Transverse colon (tissue), 4 donors: ENCODE measurements around the gene PCDHGA3.
"Not testable (repeated sequence)": the region's sequence is repeated elsewhere in the genome, so short reads cannot be mapped to it uniquely, and the experiment has no call there.

ENCODE experiments used
- POLR2AphosphoS5 ChIP-seq, 3 donors: sonication (generic); formaldehyde crosslinking; IDR thresholded peaks; one replicate each; pipeline ENCODE4 v1.6.1; 2016; ENCODE audit warnings: antibody characterized with exemption in 3 of 3
- TF ChIP-seq, protein P1 (sequence below), 5 experiments: fragments of 200-600 bp in 3 of 5; fragments of 450-650 bp in 2 of 5; sonication (generic) in 3 of 5; IDR thresholded peaks; 1 replicate in 2 of 5; 2 replicates in 3 of 5; pipeline ENCODE4 v1.5.1; 2016 to 2017; ENCODE audit warnings: antibody characterized with exemption in 5 of 5, inconsistent platforms in 3 of 5, mild to moderate bottlenecking in 2 of 5, moderate library complexity in 1 of 5

DNA sequence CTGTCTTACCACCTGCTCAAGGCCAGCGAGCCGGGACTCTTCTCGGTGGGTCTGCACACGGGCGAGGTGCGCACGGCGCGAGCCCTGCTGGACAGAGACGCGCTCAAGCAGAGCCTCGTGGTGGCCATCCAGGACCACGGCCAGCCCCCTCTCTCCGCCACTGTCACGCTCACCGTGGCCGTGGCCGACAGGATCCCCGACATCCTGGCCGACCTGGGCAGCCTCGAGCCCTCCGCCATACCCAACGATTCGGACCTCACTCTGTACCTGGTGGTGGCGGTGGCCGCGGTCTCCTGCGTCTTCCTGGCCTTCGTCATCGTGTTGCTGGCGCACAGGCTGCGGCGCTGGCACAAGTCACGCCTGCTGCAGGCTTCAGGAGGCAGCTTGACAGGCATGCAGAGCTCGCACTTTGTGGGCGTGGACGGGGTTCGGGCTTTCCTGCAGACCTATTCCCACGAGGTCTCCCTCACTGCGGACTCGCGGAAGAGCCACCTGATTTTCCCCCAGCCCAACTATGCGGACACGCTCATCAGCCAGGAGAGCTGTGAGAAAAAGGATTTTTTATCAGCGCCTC, 2.8 kb upstream of the PCDHGA3 start:
- TF ChIP-seq, protein P1, sequence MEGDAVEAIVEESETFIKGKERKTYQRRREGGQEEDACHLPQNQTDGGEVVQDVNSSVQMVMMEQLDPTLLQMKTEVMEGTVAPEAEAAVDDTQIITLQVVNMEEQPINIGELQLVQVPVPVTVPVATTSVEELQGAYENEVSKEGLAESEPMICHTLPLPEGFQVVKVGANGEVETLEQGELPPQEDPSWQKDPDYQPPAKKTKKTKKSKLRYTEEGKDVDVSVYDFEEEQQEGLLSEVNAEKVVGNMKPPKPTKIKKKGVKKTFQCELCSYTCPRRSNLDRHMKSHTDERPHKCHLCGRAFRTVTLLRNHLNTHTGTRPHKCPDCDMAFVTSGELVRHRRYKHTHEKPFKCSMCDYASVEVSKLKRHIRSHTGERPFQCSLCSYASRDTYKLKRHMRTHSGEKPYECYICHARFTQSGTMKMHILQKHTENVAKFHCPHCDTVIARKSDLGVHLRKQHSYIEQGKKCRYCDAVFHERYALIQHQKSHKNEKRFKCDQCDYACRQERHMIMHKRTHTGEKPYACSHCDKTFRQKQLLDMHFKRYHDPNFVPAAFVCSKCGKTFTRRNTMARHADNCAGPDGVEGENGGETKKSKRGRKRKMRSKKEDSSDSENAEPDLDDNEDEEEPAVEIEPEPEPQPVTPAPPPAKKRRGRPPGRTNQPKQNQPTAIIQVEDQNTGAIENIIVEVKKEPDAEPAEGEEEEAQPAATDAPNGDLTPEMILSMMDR (IDR thresholded peaks at IDR 0.05) = not testable (repeated sequence)
- not testable (repeated sequence) for TF ChIP-seq POLR2AphosphoS5 (IDR thresholded peaks at IDR 0.05)
